OCI-LY7 (cell line): Measurements from ENCODE around the gene CMIP.

Experiments
- EZH2phosphoT487 ChIP-seq: fragments of 200-600 bp; sonication (generic); IDR thresholded peaks from 2 replicates; pipeline ENCODE4 v1.6.1; 2018; ENCODE audit warnings: low read depth, borderline replicate concordance, mild to moderate bottlenecking, mixed run types, antibody characterized with exemption, low read length, moderate library complexity, mixed read lengths
- TF ChIP-seq, protein P1 (sequence below): fragments of 200-600 bp; sonication (generic); conservative IDR thresholded peaks from 2 replicates; pipeline ENCODE4 v1.5.1; 2014; ENCODE audit warnings: mild to moderate bottlenecking, antibody characterized with exemption, low read length, moderate library complexity, mixed read lengths

DNA sequence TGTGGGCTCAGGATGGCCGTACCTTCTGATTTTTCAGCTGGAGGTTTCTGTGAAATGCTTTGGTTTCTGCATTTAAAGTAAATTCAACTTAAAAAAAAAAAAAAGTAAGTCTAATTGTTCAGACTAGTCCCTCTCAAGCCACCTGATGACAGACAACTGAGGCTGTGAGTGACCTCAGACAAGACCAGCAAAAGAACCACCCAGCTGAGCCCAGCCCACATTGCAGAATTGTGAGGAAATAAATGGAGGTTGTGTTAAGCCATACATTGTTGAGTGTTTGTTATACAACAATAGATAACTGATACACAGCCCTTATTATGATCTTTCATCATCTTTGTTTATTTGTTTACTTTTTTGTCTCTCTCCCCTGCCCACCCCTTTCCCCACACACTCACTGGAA, 44.7 kb upstream of the CMIP start:
- TF ChIP-seq, protein P1, sequence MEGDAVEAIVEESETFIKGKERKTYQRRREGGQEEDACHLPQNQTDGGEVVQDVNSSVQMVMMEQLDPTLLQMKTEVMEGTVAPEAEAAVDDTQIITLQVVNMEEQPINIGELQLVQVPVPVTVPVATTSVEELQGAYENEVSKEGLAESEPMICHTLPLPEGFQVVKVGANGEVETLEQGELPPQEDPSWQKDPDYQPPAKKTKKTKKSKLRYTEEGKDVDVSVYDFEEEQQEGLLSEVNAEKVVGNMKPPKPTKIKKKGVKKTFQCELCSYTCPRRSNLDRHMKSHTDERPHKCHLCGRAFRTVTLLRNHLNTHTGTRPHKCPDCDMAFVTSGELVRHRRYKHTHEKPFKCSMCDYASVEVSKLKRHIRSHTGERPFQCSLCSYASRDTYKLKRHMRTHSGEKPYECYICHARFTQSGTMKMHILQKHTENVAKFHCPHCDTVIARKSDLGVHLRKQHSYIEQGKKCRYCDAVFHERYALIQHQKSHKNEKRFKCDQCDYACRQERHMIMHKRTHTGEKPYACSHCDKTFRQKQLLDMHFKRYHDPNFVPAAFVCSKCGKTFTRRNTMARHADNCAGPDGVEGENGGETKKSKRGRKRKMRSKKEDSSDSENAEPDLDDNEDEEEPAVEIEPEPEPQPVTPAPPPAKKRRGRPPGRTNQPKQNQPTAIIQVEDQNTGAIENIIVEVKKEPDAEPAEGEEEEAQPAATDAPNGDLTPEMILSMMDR = no peak
- TF ChIP-seq EZH2phosphoT487 = no peak
